GM19238 (cell line): Measurements from ENCODE around the gene FLNC.
A peak's percentile ranks its signal among the peaks of the same experiment; 100 is the strongest.

Experiments used
- DNase-seq: peaks from one replicate; pipeline ENCODE4 v3.0.0; 2011; ENCODE audit warnings: low spot score; ENCODE audit not compliant: insufficient read length

The FLNC gene

GRCh38 chr7:128877756-128878120, 47.5 kb downstream of the FLNC start:
- DNase-seq = no peak

DNA sequence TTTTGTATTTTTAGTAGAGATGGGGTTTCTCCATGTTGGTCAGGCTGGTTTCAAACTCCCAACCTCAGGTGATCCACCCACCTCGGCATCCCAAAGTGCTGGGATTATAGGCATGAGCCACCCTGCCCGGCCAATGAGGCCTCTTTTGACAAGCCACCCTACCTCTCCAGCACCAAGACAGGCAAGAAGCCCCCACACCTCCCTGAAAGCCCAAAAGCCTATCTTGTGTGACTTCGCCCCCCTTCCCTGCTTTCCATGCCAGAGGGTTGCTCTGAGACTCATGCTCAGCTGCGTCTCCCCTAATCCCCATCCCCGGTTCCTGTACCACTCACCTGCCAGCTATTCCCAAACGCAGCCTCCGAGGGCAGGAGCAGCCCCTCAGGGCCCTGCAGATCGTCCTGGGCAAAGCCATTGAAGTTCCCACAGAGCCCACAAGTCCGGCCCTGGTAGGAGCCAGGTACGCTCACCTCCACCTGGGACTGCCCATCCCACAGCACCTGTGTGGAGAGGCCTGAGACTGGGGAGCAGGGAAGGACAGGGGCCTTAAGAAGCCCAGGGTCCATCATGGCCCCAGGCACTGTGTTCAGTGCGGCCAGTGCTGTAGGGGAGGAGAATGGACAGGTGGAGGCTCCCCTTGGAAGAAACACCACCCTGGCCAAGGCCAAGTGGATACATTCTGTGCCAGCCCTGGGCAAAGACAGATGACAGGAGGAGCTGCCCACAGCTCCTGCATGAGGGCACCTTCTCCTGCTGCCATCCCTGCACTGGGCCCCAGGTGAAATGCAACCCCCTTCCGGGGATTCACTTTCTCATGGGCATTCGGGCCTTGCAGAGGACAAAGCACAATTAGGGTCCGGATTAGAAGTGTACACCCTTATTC, 48.3 kb downstream of the FLNC start:
- no peak for DNase-seq

- no peak for DNase-seq
Measured at GRCh38 chr7:128879461-128879938, 49.3 kb downstream of the FLNC start.

GRCh38 chr7:128879939-128880746, 49.9 kb downstream of the FLNC start:
- DNase-seq = no peak

GRCh38 chr7:128880791-128881457, 50.7 kb downstream of the FLNC start:
- no peak for DNase-seq

GRCh38 chr7:128881458-128882125, 51.4 kb downstream of the FLNC start:
- DNase-seq = no peak

GRCh38 chr7:128882134-128882533, 51.9 kb downstream of the FLNC start:
- DNase-seq = no peak

DNA sequence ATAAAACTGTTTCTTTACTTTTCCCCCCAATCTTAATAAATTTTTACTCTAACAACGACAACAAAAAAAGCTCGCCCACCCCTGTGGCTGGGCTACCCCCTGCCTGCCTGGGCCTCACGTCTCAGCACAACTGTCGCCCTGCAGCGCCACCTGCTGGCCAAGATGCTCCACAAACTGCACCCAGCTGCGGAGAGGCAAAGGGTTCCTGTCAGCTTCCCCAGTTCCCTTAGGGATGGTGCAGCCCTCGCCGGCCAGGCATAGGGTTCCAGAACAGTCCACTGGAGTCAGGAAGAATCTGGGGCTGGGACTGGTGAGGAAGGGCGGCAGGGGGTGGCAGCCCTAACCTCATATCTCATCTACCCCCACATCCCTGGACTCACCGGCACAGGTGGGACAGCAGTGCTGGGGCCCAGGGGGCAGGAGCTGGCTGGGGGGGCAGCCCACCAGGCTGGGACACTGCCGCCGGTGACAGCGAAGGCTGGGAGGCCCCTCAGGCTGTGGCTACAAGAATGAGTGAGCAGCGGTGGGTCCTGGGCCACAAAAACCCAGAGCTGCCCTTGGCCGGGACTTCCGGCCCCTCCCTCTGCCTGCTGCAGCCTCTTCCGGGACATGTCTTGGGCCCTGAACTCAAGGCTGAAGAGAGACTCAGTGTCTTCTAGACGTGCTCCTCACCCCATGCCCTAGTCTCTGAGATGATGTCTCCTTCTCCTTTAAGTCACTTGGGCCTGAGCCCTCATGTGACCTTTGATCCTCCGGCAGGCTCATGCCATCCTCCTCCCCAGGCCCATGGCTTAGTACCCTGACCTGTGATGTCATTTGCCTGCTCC, 53.6 kb downstream of the FLNC start:
- DNase-seq = peak; percentile 97

- no peak for DNase-seq
Measured at GRCh38 chr7:128884561-128885369, 54.6 kb downstream of the FLNC start.

- DNase-seq = no peak
Measured at GRCh38 chr7:128885370-128886187, 55.4 kb downstream of the FLNC start.

DNA sequence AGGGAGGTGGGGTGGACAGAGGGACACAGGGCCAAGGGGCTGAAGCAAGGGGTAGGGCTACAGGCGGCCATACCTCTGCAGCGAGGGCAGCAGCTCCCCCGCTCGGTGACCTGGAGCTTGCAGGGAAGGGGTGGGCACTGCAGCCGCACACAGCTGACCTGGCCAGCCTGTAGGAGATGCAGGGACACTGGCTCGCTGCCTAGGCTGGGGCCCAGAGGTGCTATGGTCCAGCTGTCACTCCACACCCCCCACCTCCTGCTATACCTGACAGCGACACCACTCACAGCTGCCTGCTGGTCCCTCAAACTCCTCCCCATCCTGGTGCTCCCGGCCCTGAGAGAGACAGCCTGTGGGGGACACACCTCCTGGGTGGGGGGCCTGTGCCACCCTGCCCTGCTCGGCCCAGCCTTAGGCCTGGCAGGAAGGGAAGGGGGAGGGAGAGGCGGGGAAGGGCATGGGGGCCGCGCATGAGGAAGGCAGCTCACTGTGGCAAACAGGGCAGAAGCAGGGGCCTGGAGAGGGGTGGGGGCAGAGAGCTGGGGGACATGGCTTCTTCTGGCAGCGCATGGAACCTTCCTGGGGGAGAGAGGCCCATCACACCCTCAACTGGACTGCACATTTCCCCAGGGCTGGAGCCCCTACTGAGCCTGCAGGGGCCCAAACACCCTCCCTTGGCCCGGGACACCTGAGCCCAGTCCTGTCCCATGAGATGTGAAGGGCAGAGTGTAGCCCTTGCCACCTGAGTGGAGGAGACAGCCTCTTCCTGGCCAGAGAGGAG, 56.4 kb downstream of the FLNC start:
- DNase-seq = no peak

DNA sequence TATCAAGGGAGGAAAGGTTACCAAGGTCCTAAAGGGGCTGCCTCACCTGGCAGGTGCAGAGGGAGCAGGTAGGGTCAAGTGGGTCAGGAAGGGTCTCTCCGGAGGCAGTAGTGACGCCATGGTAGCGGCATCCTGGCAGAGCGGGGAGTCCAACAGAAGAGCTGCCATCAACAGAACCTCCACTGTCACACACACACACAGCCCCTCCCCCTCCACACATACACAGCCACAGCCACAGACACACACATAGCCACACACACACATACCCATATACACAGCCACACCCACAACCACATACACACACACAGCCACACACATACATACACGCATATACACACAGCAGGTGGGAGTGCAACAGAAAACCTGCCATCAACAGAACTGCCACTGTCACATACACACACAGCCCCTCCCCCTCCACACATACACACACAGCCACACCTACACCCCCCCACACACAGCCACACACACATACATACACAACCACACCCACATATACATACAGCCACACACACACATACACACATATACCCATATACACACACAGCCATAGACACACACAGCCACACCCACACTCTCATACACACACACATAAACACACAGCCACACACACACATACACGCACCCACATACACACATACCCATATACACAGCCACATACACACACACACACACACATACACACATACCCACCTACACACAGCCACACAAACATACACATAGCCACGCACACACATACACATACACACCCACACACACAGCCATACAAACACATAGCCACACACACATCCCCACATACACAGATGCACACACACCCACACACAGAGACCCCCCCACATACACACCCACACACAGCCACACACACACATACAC, 57.2 kb downstream of the FLNC start:
- no peak for DNase-seq

DNA sequence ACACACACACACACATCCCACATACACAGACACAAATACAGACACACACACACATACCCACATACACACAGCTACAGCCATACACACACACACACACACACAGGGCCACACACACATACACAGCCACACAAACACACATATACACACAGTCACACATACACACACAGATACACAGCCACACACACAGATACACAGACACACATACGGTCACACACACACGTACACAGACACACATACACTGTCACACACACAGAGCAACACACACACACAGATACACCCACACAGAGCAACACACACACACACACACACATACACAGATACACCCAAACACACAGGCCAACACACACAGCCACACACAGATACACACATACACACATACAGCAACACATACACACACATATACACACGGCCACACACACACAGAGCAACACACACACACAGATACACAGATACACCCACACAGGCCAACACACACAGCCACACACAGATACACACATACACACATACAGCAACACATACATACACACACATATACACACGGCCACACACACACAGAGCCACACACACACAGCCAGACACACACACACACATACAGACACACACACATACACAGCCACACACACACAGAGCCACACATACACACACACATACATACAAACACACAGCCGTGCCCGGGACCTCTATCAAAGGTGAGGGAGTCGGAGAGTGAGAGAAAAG, 58.0 kb downstream of the FLNC start:
- DNase-seq = no peak

DNA sequence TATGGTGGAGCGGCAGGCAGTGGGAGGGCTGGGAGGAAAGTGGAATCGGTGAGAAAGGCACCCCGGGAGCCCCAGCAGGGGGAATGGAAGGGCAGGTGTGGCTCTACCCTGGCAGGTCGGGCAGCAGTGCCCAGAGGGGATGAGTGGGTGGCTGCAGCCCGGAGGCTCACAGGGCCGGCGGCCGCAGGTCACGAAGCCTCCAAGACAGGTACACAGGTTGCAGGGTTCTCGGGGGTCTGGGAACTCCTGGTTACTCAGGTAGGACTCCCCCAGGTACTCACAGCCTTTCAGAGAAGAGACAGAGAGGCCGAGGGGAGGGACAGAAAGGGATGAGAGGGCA, 58.5 kb downstream of the FLNC start:
- no peak for DNase-seq

DNA sequence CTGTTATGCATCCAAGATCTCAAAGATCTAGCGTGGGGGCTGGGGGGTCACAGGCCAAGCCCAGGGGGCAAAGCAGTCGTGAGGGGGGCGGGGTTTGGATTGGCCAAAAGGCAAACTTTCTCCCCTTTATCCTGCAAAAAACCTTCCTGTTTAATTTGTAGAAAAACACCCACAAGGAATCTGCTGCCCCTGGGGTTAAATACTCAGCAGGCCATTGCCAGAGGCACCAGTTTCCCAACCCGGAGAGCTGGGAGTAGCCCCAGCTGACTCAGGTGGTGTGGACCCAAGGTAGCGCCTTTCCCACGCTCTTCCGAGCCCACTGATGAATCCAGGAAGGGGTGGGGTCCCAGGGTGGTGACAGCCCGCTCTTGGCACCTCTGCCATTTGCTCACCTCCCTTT, 58.9 kb downstream of the FLNC start:
- DNase-seq = no peak

DNA sequence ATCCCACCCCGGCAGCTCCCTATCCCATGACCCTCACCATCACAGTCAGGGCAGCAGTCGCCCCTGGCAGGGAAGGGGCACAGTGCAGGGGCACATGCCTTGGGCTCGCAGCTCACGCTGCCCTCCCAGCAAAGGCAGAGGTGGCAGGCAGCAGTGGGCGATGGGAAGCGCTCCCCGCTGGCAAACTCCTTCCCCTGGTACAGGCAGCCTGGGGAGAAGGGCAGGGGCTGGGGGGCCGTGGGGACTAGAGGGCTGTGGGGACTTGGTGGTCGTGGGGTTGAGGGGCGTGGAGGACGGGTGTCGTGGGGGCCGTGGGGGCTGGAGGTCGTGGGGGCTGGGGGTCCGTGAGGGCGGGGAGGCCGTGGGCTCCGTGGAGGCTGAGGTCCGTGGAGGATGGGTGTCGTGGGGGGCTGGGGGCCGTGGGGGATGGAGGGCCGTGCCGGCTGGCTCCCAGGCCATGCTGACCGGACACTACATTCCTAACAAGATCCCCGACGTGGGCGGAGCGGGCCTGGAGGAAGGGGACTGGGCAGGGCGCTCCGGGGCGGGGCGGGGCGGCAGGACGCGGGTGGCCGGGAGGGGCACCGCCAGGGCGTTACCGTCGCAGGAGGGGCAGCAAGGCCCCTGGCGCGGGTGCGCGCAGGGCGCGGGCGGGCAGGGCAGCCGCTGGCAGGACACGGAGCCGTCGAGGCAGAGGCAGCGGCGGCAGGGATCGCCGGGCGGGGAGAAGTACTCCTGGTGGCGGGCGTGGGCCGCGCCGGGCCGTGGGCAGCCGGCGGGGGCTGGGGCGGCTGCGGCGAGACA, 60.3 kb downstream of the FLNC start:
- no peak for DNase-seq
